Transverse colon (tissue), 4 donors: ENCODE results near the gene RAB13. TPM values are rescaled to one million over a fixed set of nuclear protein-coding genes. Genes with fewer than 3 reads are reported as not detected.

Experiments used
- DNase-seq: peaks from one replicate; pipeline ENCODE4 v3.0.0-alpha.2; 2019
- H3K27ac ChIP-seq, 4 donors: fragments of 200-600 bp; sonication (generic); 2 replicates each; pipeline ENCODE4 v1.5.1; 2016 to 2018; ENCODE audit warnings: inconsistent platforms in 4 of 4
- H3K27me3 ChIP-seq: fragments of 200-600 bp; sonication (generic); 2 replicates; pipeline ENCODE4 v1.5.1; 2017; ENCODE audit warnings: inconsistent platforms
- H3K36me3 ChIP-seq, 4 donors: fragments of 200-600 bp; sonication (generic); 2 replicates each; pipeline ENCODE4 v1.5.1; 2017 to 2019; ENCODE audit warnings: inconsistent platforms in 4 of 4
- H3K4me1 ChIP-seq, 4 donors: fragments of 200-600 bp; sonication (generic); 2 replicates each; pipeline ENCODE4 v1.5.1; 2017 to 2020; ENCODE audit warnings: inconsistent platforms in 4 of 4
- H3K4me3 ChIP-seq, 4 donors: fragments of 200-600 bp; sonication (generic); 1 replicate in 1 of 4; 2 replicates in 3 of 4; pipeline versions ENCODE4 v1.5.1 to v1.6.1; 2017 to 2019; ENCODE audit warnings: inconsistent platforms in 4 of 4
- H3K9me3 ChIP-seq, 2 donors: fragments of 200-600 bp; sonication (generic); 2 replicates each; pipeline ENCODE4 v1.5.1; 2017 to 2019; ENCODE audit warnings: inconsistent platforms in 2 of 2
- CTCF ChIP-seq, 5 experiments: fragments of 200-600 bp in 3 of 5; fragments of 450-650 bp in 2 of 5; sonication (generic) in 3 of 5; IDR thresholded peaks; 1 replicate in 2 of 5; 2 replicates in 3 of 5; pipeline ENCODE4 v1.5.1; 2016 to 2017; ENCODE audit warnings: antibody characterized with exemption in 5 of 5, inconsistent platforms in 3 of 5, mild to moderate bottlenecking in 2 of 5, moderate library complexity in 1 of 5
- EP300 ChIP-seq: sonication (generic); formaldehyde crosslinking; IDR thresholded peaks from one replicate; pipeline ENCODE4 v1.6.1; 2017; ENCODE audit warnings: antibody characterized with exemption, low read depth
- POLR2A ChIP-seq: fragments of 450-650 bp; IDR thresholded peaks from one replicate; pipeline ENCODE4 v1.6.1; 2016; ENCODE audit warnings: antibody characterized with exemption, mild to moderate bottlenecking, moderate library complexity
- POLR2AphosphoS5 ChIP-seq, 3 donors: sonication (generic); formaldehyde crosslinking; IDR thresholded peaks; one replicate each; pipeline ENCODE4 v1.6.1; 2016; ENCODE audit warnings: antibody characterized with exemption in 3 of 3
- WGBS, 2 donors: methylation state at CpG; one replicate each; pipeline ENCODE4 v1.1.5; 2018; ENCODE audit warnings: low coverage in 1 of 2; 5-methylcytosine and 5-hydroxymethylcytosine counted together
- in situ Hi-C, 4 donors: fragments of 200-750 bp; cut with MboI; loops; one replicate each; pipeline versions ENCODE4 v1.15.0 to v1.15.1; 2017; ENCODE audit warnings: low sequenced_read_pairs in 3 of 4, low pct_ligation_motif_present in 1 of 4, low pct_unique_long_range_greater_than_20kb in 1 of 4
- intact Hi-C: fragments of 100-400 bp; cut with DNase I; formaldehyde crosslinking; loops from one replicate; pipeline ENCODE4 v1.15.1; 2023; ENCODE audit warnings: low total_unique reads
- total RNA-seq, 4 donors: library from RNA; depleted of rRNA; stranded (reverse); fragments of >200 nt; gene quantifications; one replicate each; pipeline ENCODE4 v1.1.0, GENCODE V29; 2016

RAB13 gene
- total RNA-seq, 4 donors from 2014 or later, result 4.0 to 27.9 (median 15.4) TPM

GRCh38 chr1:153942766-153943549 lies 43.2 kb downstream of the RAB13 start:
- in situ Hi-C loops (loop anchor here in 2 of 4 donors (25.0 kb wide), 1 partner anchor 131 kb away; no protein-coding TSS in a partner anchor), intact Hi-C loops (no loop called here)
- H3K36me3 ChIP-seq, result peaks cover 0 to 4% (median under 1%) of the 10 kb centered on the region in 4 donors
- no peak overlapping the region for H3K4me3 ChIP-seq
- no peaks in the 10 kb centered on the region for H3K27me3 ChIP-seq
- H3K27ac ChIP-seq, result no peak overlapping the region
- WGBS, 2 donors, result 62 to 93% methylated on average over 2 to 11 of the region's 11 CpGs
- DNase-seq, result no peak
- H3K9me3 ChIP-seq, result no peaks in the 10 kb centered on the region
- H3K4me1 ChIP-seq, result peaks cover 0 to 15% (median 11%) of the 10 kb centered on the region in 4 donors
- TF ChIP-seq CTCF (IDR thresholded peaks at IDR 0.05) (no peak), POLR2A (no peak), EP300 (no peak), POLR2AphosphoS5 (IDR thresholded peaks at IDR 0.05) (no peak)

DNA sequence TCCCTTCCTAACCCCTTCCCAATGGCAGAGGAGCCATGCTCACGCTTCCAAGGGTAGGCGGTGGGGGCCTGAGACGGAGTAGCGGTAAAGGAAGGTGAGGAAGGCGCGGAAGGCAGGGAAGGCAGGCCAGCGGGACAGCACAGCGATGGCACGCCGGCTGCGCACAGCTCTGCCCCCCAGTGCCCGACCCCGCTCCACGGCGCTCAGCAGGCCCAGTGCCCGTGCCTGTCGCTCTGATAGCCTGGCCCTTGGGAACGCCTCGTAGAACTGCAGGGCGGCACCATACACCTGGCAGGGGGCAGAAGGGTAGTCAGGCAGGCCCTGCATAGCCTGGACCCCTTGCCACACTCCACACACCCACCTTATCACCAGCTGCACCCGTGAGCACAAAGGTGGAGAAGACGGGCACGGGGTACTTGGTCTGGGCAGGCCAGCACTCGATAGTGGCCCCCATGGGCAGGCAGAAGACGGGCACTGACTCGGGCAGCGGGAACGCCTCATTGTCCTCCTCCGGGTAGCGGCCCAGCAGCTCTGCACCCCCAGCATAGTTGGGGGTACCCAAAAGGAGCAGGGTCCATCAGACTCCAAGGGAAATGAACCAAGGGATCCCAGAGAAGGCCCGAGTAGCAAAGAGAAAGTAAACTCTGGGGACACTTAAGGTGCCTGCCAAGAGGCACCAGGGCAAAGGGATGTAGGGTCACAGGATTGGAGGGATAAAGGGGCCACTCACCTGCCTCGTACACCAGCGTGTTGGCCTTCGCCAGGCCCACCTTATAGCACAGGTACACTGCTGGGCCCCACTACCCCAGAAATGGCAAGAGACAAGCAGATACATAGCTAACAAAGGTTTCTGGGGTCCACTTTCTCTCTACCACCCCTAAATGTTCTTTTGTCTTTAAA lies 44.1 kb downstream of the RAB13 start:
- no peak overlapping the region for H3K27ac ChIP-seq
- no peak overlapping the region for H3K4me3 ChIP-seq
- H3K4me1 ChIP-seq, result peaks cover 0 to 15% (median 11%) of the 10 kb centered on the region in 4 donors
- H3K9me3 ChIP-seq, result no peaks in the 10 kb centered on the region
- in situ Hi-C loops, result loop anchor here in 2 of 4 donors (25.0 kb wide), 1 partner anchor 130 kb away; no protein-coding TSS in a partner anchor
- no peak for TF ChIP-seq CTCF (IDR thresholded peaks at IDR 0.05)
- TF ChIP-seq POLR2AphosphoS5 (IDR thresholded peaks at IDR 0.05), result no peak
- no peak for TF ChIP-seq POLR2A
- TF ChIP-seq EP300, result no peak
- H3K36me3 ChIP-seq, result peaks cover 0 to 6% (median 2%) of the 10 kb centered on the region in 4 donors
- no peak for DNase-seq
- WGBS, 2 donors, result 95 to 100% methylated on average over 3 to 34 of the region's 34 CpGs
- no peaks in the 10 kb centered on the region for H3K27me3 ChIP-seq
- intact Hi-C loops, result no loop called here

DNA sequence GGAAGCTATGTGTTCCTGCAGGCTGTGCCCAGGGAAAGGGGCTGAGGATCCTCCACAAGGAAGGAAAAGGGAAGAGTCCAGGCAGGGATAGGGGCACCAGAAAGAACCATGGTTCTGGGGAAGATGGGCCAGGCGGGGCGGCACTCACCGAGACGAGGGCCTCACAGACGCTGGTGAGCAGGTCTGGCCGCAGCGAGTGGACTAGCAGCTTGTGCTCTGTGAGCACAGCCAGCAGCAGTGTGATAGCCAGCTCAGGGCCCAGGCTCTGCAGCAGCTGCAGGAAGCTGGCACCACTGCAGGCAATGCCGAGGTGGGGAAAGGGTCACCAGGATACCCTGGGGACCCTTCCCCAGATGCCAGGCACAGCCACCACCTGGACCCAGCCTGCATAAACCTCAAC lies 45.4 kb downstream of the RAB13 start:
- intact Hi-C loops, result no loop called here
- Histone ChIP-seq H3K27ac (no peak overlapping the region), H3K4me3 (no peak overlapping the region), H3K9me3 (no peaks in the 10 kb centered on the region), H3K36me3 (peaks cover 0 to 14% (median 5%) of the 10 kb centered on the region in 4 donors), H3K27me3 (no peaks in the 10 kb centered on the region), H3K4me1 (peaks cover 0 to 10% (median 8%) of the 10 kb centered on the region in 4 donors)
- TF ChIP-seq POLR2AphosphoS5 (IDR thresholded peaks at IDR 0.05) (no peak), POLR2A (no peak), EP300 (no peak), CTCF (IDR thresholded peaks at IDR 0.05) (no peak)
- in situ Hi-C loops, result loop anchor here in 2 of 4 donors (25.0 kb wide), 1 partner anchor 128 kb away; no protein-coding TSS in a partner anchor
- WGBS, 2 donors, result 68 to 94% methylated on average over 4 to 8 of the region's 8 CpGs
- no peak for DNase-seq

- in situ Hi-C loops, result loop anchor here in 2 of 4 donors (25.0 kb wide), 1 partner anchor 127 kb away; no protein-coding TSS in a partner anchor
- Histone ChIP-seq H3K9me3 (no peaks in the 10 kb centered on the region), H3K27me3 (no peaks in the 10 kb centered on the region), H3K27ac (no peak overlapping the region), H3K4me3 (no peak overlapping the region), H3K4me1 (peaks cover 0 to under 1% (median 0%) of the 10 kb centered on the region in 4 donors), H3K36me3 (peaks cover 0 to 16% (median 7%) of the 10 kb centered on the region in 4 donors)
- 94 to 100% methylated on average over 3 to 12 of the region's 12 CpGs for WGBS, 2 donors
- intact Hi-C loops, result no loop called here
- no peak for DNase-seq
- no peak for TF ChIP-seq CTCF (IDR thresholded peaks at IDR 0.05)
- no peak for TF ChIP-seq POLR2A
- TF ChIP-seq EP300, result no peak
- TF ChIP-seq POLR2AphosphoS5 (IDR thresholded peaks at IDR 0.05), result no peak
Measured at GRCh38 chr1:153939476-153939875, 46.7 kb downstream of the RAB13 start.
